HepG2 (cell line): ENCODE measurements around the gene TYW1B.
"Not testable (repeated sequence)": the region's sequence is repeated elsewhere in the genome, so short reads cannot be mapped to it uniquely, and the experiment has no call there.

Experiments
- AGO2 ChIP-seq: fragments of 200-400 bp; formaldehyde crosslinking; optimal IDR thresholded peaks from 2 replicates; pipeline ENCODE3; 2017; ENCODE audit warnings: mild to moderate bottlenecking, low read depth, low read length, moderate library complexity
- CAMTA2 ChIP-seq: sonication (generic); formaldehyde crosslinking; IDR thresholded peaks from 2 replicates; pipeline ENCODE4 v1.4.0; 2020; ENCODE audit warnings: mild to moderate bottlenecking, missing genetic modification reagents, borderline replicate concordance
- EZH2 ChIP-seq: conservative IDR thresholded peaks from 2 replicates; pipeline ENCODE4 v1.6.1; 2012; ENCODE audit warnings: mild to moderate bottlenecking, low read depth, low read length, moderate library complexity
- NCOR1 ChIP-seq: fragments of 200-600 bp; sonication (generic); IDR thresholded peaks from 2 replicates; pipeline ENCODE4 v1.7.0; 2017; ENCODE audit warnings: antibody characterized with exemption, low read length, borderline replicate concordance
- ZFX ChIP-seq: sonication (generic); formaldehyde crosslinking; IDR thresholded peaks from 2 replicates; pipeline ENCODE4 v1.4.0; 2020; ENCODE audit warnings: mild to moderate bottlenecking, low read depth, missing genetic modification reagents, moderate library complexity

DNA sequence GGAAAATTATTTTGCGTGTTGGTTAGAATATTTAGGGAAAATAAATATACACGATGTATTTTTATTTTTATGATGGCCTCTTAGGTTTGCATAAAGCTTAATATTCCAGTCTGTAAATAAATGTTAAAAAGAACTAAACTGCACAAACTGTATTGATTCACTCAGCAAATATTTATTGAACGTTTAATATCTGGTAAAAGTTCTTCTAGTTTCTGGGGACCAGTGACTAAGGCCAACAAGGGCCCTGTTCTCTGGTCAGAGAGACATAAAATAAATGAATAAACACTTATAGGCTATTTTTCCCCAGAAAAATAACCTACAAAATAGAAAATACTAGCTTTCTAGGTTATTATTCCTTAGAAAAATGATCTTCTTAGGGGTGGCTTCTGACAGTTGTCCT, 157.2 kb downstream of the TYW1B start:
- not testable (repeated sequence) for TF ChIP-seq NCOR1; AGO2; EZH2; CAMTA2 (CRISPR knock-in tag); ZFX (CRISPR knock-in tag)
